ENCODE results near the gene TSHR.

The TSHR gene

GRCh38 chr14:81192594-81192993 lies 237.2 kb downstream of the TSHR start:
- no peak for TF ChIP-seq CTCF (IDR thresholded peaks at IDR 0.05; ENCODE audit: low read depth, low read length)

GRCh38 chr14:81193924-81194633 lies 238.7 kb downstream of the TSHR start:
- TF ChIP-seq CTCF (IDR thresholded peaks at IDR 0.05; ENCODE audit: low read depth, low read length), result no peak
- H3K4me3 ChIP-seq (ENCODE audit: low read depth, low read length), result no peak overlapping the region

More at GRCh38 chr14:81192594-81192993, 237.2 kb downstream of the TSHR start:
- H3K4me3 ChIP-seq (ENCODE audit: low read depth, low read length), result no peak overlapping the region
